CD14-positive monocyte (primary cell): ENCODE results near the gene OR1F1. TPM values are rescaled to one million over a fixed set of nuclear protein-coding genes. Genes with fewer than 3 reads are reported as not detected.

Source experiments
- DNase-seq, 3 donors: peaks; one replicate each; pipeline ENCODE4 v3.0.0-alpha.2; 2011 to 2022
- H2AFZ ChIP-seq: 2 replicates; pipeline ENCODE4 v1.6.0; 2012; ENCODE audit warnings: mild to moderate bottlenecking, low read depth, low read length, inconsistent platforms; ENCODE audit not compliant: insufficient read depth, poor library complexity, severe bottlenecking
- H3K27ac ChIP-seq, 2 donors: 1 replicate in 1 of 2; 2 replicates in 1 of 2; pipeline ENCODE4 v1.5.1; 2012 to 2013; ENCODE audit warnings: low read length in 2 of 2, control low read depth in 1 of 2, inconsistent platforms in 1 of 2, low read depth in 1 of 2, mild to moderate bottlenecking in 1 of 2
- H3K27me3 ChIP-seq, 2 donors: one replicate each; pipeline versions ENCODE4 v1.6.0 to v1.6.1; 2011 to 2013; ENCODE audit warnings: low read length in 2 of 2; ENCODE audit not compliant: control insufficient read depth in 2 of 2, insufficient read depth in 2 of 2
- H3K36me3 ChIP-seq, 2 donors: replicated peaks in 1 of 2; 1 replicate in 1 of 2; 2 replicates in 1 of 2; pipeline versions ENCODE4 v1.5.1 to v1.6.1; 2012 to 2013; ENCODE audit warnings: low read length in 2 of 2, control low read depth in 1 of 2, inconsistent platforms in 1 of 2, mild to moderate bottlenecking in 1 of 2; ENCODE audit not compliant: insufficient read depth in 2 of 2, control insufficient read depth in 1 of 2
- H3K4me1 ChIP-seq, 2 donors: 1 replicate in 1 of 2; 2 replicates in 1 of 2; pipeline versions ENCODE4 v1.5.1 to v1.6.1; 2012 to 2013; ENCODE audit warnings: low read length in 2 of 2, control low read depth in 1 of 2, inconsistent platforms in 1 of 2, mild to moderate bottlenecking in 1 of 2, moderate library complexity in 1 of 2; ENCODE audit not compliant: insufficient read depth in 2 of 2, control insufficient read depth in 1 of 2
- H3K4me2 ChIP-seq: replicated peaks from 2 replicates; pipeline ENCODE3; 2012; ENCODE audit warnings: low read length, moderate library complexity, mild to moderate bottlenecking; ENCODE audit not compliant: poor library complexity, severe bottlenecking; ENCODE audit errors: extremely low read depth
- H3K4me3 ChIP-seq, 3 experiments: fragments of 200-600 bp in 1 of 3; sonication (generic) in 1 of 3; replicated peaks in 1 of 3; 1 replicate in 2 of 3; 2 replicates in 1 of 3; pipeline ENCODE4 v1.5.1; 2011 to 2013; ENCODE audit warnings: low read length in 3 of 3, mild to moderate bottlenecking in 3 of 3, control low read depth in 2 of 3, low read depth in 2 of 3, inconsistent platforms in 1 of 3, moderate library complexity in 1 of 3
- H3K79me2 ChIP-seq: 2 replicates; pipeline ENCODE4 v1.6.0; 2012; ENCODE audit warnings: mild to moderate bottlenecking, control low read depth, inconsistent platforms, low read length, moderate library complexity; ENCODE audit not compliant: insufficient read depth
- H3K9ac ChIP-seq: 2 replicates; pipeline ENCODE4 v1.6.0; 2017; ENCODE audit warnings: low read length, mild to moderate bottlenecking; ENCODE audit not compliant: insufficient read depth, poor library complexity, severe bottlenecking
- H3K9me3 ChIP-seq, 2 donors: replicated peaks in 1 of 2; 1 replicate in 1 of 2; 2 replicates in 1 of 2; pipeline versions ENCODE4 v1.5.1 to v1.6.1; 2012 to 2013; ENCODE audit warnings: low read length in 2 of 2, control low read depth in 1 of 2; ENCODE audit not compliant: control insufficient read depth in 1 of 2, insufficient read depth in 1 of 2
- H4K20me1 ChIP-seq: 2 replicates; pipeline ENCODE4 v1.6.0; 2012; ENCODE audit warnings: mild to moderate bottlenecking, low read length, control low read depth, moderate library complexity; ENCODE audit not compliant: insufficient read depth
- H3K27ac Mint-ChIP-seq, 7 donors: one replicate each; pipeline ENCODE4 v1.8.0; 2020; ENCODE audit warnings: mild to moderate bottlenecking in 7 of 7, mixed read lengths in 7 of 7, moderate library complexity in 6 of 7, inconsistent platforms in 2 of 7
- H3K27me3 Mint-ChIP-seq, 3 donors: one replicate each; pipeline ENCODE4 v1.8.0; 2021 to 2022; ENCODE audit warnings: low read depth in 3 of 3, mild to moderate bottlenecking in 3 of 3, mixed read lengths in 3 of 3, moderate library complexity in 3 of 3, inconsistent platforms in 1 of 3
- H3K36me3 Mint-ChIP-seq, 2 donors: one replicate each; pipeline ENCODE4 v1.8.0; 2020; ENCODE audit warnings: mixed read lengths in 2 of 2, inconsistent platforms in 1 of 2, mild to moderate bottlenecking in 1 of 2
- H3K4me1 Mint-ChIP-seq: one replicate; pipeline ENCODE4 v1.8.0; 2020; ENCODE audit warnings: mild to moderate bottlenecking, mixed read lengths
- H3K4me3 Mint-ChIP-seq, 2 donors: one replicate each; pipeline ENCODE4 v1.8.0; 2020; ENCODE audit warnings: mild to moderate bottlenecking in 2 of 2, mixed read lengths in 2 of 2, moderate library complexity in 1 of 2
- H3K9me3 Mint-ChIP-seq, 7 donors: one replicate each; pipeline ENCODE4 v1.8.0; 2020 to 2022; ENCODE audit warnings: mixed read lengths in 7 of 7, mild to moderate bottlenecking in 6 of 7, moderate library complexity in 6 of 7, inconsistent platforms in 2 of 7
- CTCF ChIP-seq: fragments of 200-600 bp; IDR thresholded peaks from one replicate; pipeline ENCODE4 v1.8.0; 2022; ENCODE audit warnings: antibody characterized with exemption, mild to moderate bottlenecking
- WGBS: methylation state at CpG from one replicate; pipeline ENCODE4 v1.1.5; 2013; ENCODE audit warnings: missing lambda C conversion rate; ENCODE audit not compliant: insufficient coverage; 5-methylcytosine and 5-hydroxymethylcytosine counted together
- intact Hi-C, 2 donors: fragments of 100-400 bp; cut with micrococcal nuclease; formaldehyde crosslinking; loops; one replicate each; pipeline versions ENCODE4 v1.15.0 to v1.15.1; 2023
- polyA plus RNA-seq, 3 donors: library from polyadenylated mRNA; depleted of rRNA in 1 of 3; unstranded in 2 of 3; stranded (reverse) in 1 of 3; fragments of 300-500 nt in 2 of 3; fragments of >200 nt in 1 of 3; fragmentation: Illumina TruSeq in 2 of 3; gene quantifications; 1 replicate in 2 of 3; 2 replicates in 1 of 3; pipeline ENCODE4 v1.2.3, GENCODE V29; 2012 to 2021

OR1F1 gene
- polyA plus RNA-seq, 3 donors = not detected

GRCh38 chr16:3220839-3221238 is 32.8 kb downstream of the OR1F1 start:
- peaks cover 2 to 10% (median 7%) of the 10 kb centered on the region in 3 donors for H3K27me3 Mint-ChIP-seq
- no peak for DNase-seq
- peaks cover 23 to 33% of the 10 kb centered on the region in 2 donors for H3K36me3 Mint-ChIP-seq
- H3K27me3 ChIP-seq = peaks cover 0 to 3% of the 10 kb centered on the region in 2 donors
- H3K27ac ChIP-seq = no peak overlapping the region
- peaks cover 50 to 56% of the 10 kb centered on the region in 2 donors for H3K9me3 ChIP-seq
- peaks cover 9 to 32% of the 10 kb centered on the region in 2 donors for H3K36me3 ChIP-seq
- peaks cover 4 to 9% of the 10 kb centered on the region in 2 donors for H3K4me1 ChIP-seq
- peaks cover 36 to 75% (median 67%) of the 10 kb centered on the region in 7 donors for H3K9me3 Mint-ChIP-seq
- no peaks in the 10 kb centered on the region for H3K79me2 ChIP-seq
- H3K4me2 ChIP-seq = no peak overlapping the region
- no peaks in the 10 kb centered on the region for H4K20me1 ChIP-seq
- no peak overlapping the region for H3K27ac Mint-ChIP-seq
- H3K4me1 Mint-ChIP-seq = peaks cover 10% of the 10 kb centered on the region
- H3K4me3 ChIP-seq = no peak overlapping the region
- no peak overlapping the region for H3K9ac ChIP-seq
- WGBS = 100% methylated on average over 4 of the region's 10 CpGs
- TF ChIP-seq CTCF = no peak
- H2AFZ ChIP-seq = no peak overlapping the region
- intact Hi-C loops = no loop called here
- H3K4me3 Mint-ChIP-seq = no peak overlapping the region

GRCh38 chr16:3223913-3224515 is 36.0 kb downstream of the OR1F1 start:
- Histone ChIP-seq H3K36me3 (peaks cover 28 to 62% of the 10 kb centered on the region in 2 donors), H3K27ac (no peak overlapping the region), H3K9ac (no peak overlapping the region), H4K20me1 (no peaks in the 10 kb centered on the region), H3K9me3 (peaks cover 74 to 79% of the 10 kb centered on the region in 2 donors), H3K4me1 (no peaks in the 10 kb centered on the region), H3K27me3 (no peaks in the 10 kb centered on the region), H3K4me3 (peak overlapping the region in 1 of 3 experiments; percentile 35), H2AFZ (no peak overlapping the region), H3K4me2 (no peak overlapping the region), H3K79me2 (no peaks in the 10 kb centered on the region)
- no peak overlapping the region for H3K4me3 Mint-ChIP-seq
- intact Hi-C loops = no loop called here
- WGBS = 100% methylated on average over 2 of the region's 10 CpGs
- H3K4me1 Mint-ChIP-seq = no peaks in the 10 kb centered on the region
- peaks cover 0 to 2% (median 2%) of the 10 kb centered on the region in 3 donors for H3K27me3 Mint-ChIP-seq
- no peak for TF ChIP-seq CTCF
- no peak for DNase-seq
- H3K9me3 Mint-ChIP-seq = peaks cover 46 to 88% (median 82%) of the 10 kb centered on the region in 7 donors
- peaks cover 43 to 61% of the 10 kb centered on the region in 2 donors for H3K36me3 Mint-ChIP-seq
- H3K27ac Mint-ChIP-seq = no peak overlapping the region
